Measurements from ENCODE around the gene NKX1-1.
"Not testable (repeated sequence)": the region's sequence is repeated elsewhere in the genome, so short reads cannot be mapped to it uniquely, and the experiment has no call there.

NKX1-1 gene

GRCh38 chr4:1406394-1406980, at the start of gene NKX1-1:
TSS of gene NKX1-1 (minus strand) at chr4:1406442. CDS start at chr4:1406442, 0 bp downstream.
- DNase-seq (ENCODE audit: low read depth in 2 of 2): no peak

- no peak for DNase-seq (ENCODE audit: low read depth in 2 of 2)
Measured at GRCh38 chr4:1453731-1454130, 47.5 kb upstream of the NKX1-1 start.

- DNase-seq (ENCODE audit: low read depth in 2 of 2): no peak
Measured at GRCh38 chr4:1452431-1453051, 46.3 kb upstream of the NKX1-1 start.

GRCh38 chr4:1451752-1452122, 45.5 kb upstream of the NKX1-1 start:
- DNase-seq (ENCODE audit: low read depth in 2 of 2): no peak

GRCh38 chr4:1451106-1451751, 45.0 kb upstream of the NKX1-1 start:
- DNase-seq (ENCODE audit: low read depth in 2 of 2): no peak

- DNase-seq (ENCODE audit: low read depth in 2 of 2): no peak
Measured at GRCh38 chr4:1449833-1450741, 43.8 kb upstream of the NKX1-1 start.

GRCh38 chr4:1449475-1449832, 43.2 kb upstream of the NKX1-1 start:
- DNase-seq (ENCODE audit: low read depth in 2 of 2): no peak

- DNase-seq (ENCODE audit: low read depth in 2 of 2): no peak
Measured at GRCh38 chr4:1448589-1449420, 42.6 kb upstream of the NKX1-1 start.

GRCh38 chr4:1447676-1448588, 41.7 kb upstream of the NKX1-1 start:
- no peak for DNase-seq (ENCODE audit: low read depth in 2 of 2)

- DNase-seq (ENCODE audit: low read depth in 2 of 2): no peak
Measured at GRCh38 chr4:1446502-1447386, 40.5 kb upstream of the NKX1-1 start.

GRCh38 chr4:1445716-1446445, 39.6 kb upstream of the NKX1-1 start:
- DNase-seq (ENCODE audit: low read depth in 2 of 2): no peak

- DNase-seq (ENCODE audit: low read depth in 2 of 2): not testable (repeated sequence)
Measured at GRCh38 chr4:1443688-1444172, 37.5 kb upstream of the NKX1-1 start.

GRCh38 chr4:1427010-1427409, 20.8 kb upstream of the NKX1-1 start:
- no peak for DNase-seq (ENCODE audit: low read depth in 2 of 2)

- no peak for DNase-seq (ENCODE audit: low read depth in 2 of 2)
Measured at GRCh38 chr4:1421657-1422056, 15.4 kb upstream of the NKX1-1 start.

GRCh38 chr4:1419708-1420107, 13.5 kb upstream of the NKX1-1 start:
- no peak for DNase-seq (ENCODE audit: low read depth in 2 of 2)

- no peak for DNase-seq (ENCODE audit: low read depth in 2 of 2)
Measured at GRCh38 chr4:1418494-1419285, 12.4 kb upstream of the NKX1-1 start.

- no peak for DNase-seq (ENCODE audit: low read depth in 2 of 2)
Measured at GRCh38 chr4:1417522-1418390, 11.5 kb upstream of the NKX1-1 start.

Measured in stimulated activated CD8-positive, alpha-beta memory T cell treated with anti-CD3 and anti-CD28 coated beads, Interleukin-7, amount 100 ng/mL, for 4 hours (primary cell).